Neural progenitor cell (in vitro differentiated cells): Measurements from ENCODE around the gene MYH9.

Experiments used
- EZH2 ChIP-seq: fragments of 200-600 bp; sonication (generic); IDR thresholded peaks from 2 replicates; pipeline ENCODE4 v1.6.1; 2017; ENCODE audit warnings: antibody characterized with exemption, mild to moderate bottlenecking, moderate library complexity
- EZH2phosphoT487 ChIP-seq: fragments of 200-600 bp; sonication (generic); IDR thresholded peaks from 2 replicates; pipeline ENCODE4 v1.6.1; 2017; ENCODE audit warnings: antibody characterized with exemption
- TF ChIP-seq, protein P1 (sequence below): fragments of 200-600 bp; sonication (generic); IDR thresholded peaks from 2 replicates; pipeline ENCODE4 v1.5.1; 2017; ENCODE audit warnings: antibody characterized with exemption, mild to moderate bottlenecking

DNA sequence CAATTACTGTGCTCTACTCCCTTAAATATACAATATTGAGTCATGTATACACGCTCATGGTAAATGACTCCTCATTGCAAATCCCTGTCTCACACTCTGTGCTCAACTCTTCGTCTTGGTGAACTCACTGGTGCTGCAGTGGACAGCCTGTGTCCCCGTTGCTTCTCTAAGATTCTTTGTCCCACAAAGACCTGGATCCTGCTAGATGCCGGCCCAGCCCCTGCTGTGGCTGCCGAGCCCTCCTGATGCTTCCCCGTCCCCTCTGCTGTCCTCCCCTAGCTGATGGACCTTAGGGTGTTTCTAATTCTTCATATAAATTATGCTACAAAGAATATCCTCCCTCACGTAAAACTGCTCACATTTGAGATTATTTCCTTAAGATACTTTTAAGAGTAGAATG lies 154.0 kb downstream of the MYH9 start:
- TF ChIP-seq, protein P1, sequence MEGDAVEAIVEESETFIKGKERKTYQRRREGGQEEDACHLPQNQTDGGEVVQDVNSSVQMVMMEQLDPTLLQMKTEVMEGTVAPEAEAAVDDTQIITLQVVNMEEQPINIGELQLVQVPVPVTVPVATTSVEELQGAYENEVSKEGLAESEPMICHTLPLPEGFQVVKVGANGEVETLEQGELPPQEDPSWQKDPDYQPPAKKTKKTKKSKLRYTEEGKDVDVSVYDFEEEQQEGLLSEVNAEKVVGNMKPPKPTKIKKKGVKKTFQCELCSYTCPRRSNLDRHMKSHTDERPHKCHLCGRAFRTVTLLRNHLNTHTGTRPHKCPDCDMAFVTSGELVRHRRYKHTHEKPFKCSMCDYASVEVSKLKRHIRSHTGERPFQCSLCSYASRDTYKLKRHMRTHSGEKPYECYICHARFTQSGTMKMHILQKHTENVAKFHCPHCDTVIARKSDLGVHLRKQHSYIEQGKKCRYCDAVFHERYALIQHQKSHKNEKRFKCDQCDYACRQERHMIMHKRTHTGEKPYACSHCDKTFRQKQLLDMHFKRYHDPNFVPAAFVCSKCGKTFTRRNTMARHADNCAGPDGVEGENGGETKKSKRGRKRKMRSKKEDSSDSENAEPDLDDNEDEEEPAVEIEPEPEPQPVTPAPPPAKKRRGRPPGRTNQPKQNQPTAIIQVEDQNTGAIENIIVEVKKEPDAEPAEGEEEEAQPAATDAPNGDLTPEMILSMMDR: no peak
- TF ChIP-seq EZH2: no peak
- TF ChIP-seq EZH2phosphoT487: no peak
